Activated CD4-positive, alpha-beta T cell treated with anti-CD3 and anti-CD28 coated beads, Interleukin-2, Interleukin-4, amounts not matched to agents 100 ng/mL and 50 ng/mL, durations not matched to agents 16 hours and 8 hours (primary cell): ENCODE results near the gene TMIE.

ENCODE experiments used
- DNase-seq: peaks from one replicate; pipeline ENCODE4 v3.0.0-alpha.2; 2020; ENCODE audit warnings: low spot score

TMIE gene, protein sequence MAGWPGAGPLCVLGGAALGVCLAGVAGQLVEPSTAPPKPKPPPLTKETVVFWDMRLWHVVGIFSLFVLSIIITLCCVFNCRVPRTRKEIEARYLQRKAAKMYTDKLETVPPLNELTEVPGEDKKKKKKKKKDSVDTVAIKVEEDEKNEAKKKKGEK

DNA sequence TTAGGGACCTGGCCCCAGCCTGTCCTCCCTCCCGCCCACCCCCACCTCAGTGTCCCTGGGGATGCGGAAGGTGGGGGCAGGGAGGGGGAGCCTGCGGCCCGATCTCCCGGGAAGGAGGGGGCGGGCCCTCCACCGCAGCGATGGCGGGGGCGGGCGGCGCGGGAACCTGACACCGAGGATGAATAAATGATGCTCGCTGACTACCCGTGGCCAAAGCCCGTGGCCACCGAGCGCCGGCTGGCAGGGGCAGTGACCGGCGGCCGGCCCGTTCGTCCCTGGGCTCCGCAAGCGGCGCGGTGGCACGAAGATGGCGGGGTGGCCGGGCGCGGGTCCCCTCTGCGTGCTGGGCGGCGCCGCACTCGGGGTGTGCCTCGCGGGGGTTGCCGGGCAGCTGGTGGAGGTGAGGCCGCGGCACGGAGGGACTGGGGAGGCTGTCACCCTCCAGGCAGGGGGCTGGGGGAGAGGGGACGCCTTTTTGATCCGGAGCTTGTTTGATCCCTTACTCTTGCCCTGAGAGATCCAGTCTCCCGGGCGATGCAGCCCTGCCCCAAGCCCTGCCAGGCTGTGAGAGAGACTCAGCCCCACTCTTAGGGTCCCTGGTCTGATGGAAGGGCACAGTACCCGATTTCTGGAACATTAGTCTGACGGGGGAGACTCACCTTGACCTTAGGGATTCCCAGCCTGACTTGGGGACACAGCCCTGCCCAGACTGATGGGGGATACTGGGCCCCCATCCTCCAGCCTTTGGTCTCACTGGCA, at the start of gene TMIE:
Gene TMIE, plus strand, starts transcription at position 212 of the 759 bp plus-strand sequence. Its CDS starts 96 bp downstream, at position 308.
- DNase-seq = no peak

DNA sequence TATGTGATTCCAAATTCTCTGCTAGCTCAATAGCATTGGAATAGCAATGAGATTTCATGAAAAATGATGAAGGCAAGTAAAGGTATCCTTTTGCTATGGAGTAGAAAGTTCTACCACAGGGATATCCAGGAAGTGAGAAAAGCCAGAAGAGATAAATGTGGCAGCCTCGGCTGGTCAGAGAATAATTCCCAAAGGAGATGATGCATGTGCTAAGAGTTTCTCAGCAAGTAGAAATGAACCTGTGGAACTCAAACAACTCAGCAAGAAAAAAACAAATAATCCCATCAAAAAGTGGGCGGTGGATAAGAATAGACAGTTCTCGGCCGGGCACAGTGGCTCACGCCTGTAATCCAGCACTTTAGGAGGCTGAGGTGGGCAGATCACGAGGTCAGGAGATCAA, 45.9 kb upstream of the TMIE start:
- DNase-seq = no peak

DNA sequence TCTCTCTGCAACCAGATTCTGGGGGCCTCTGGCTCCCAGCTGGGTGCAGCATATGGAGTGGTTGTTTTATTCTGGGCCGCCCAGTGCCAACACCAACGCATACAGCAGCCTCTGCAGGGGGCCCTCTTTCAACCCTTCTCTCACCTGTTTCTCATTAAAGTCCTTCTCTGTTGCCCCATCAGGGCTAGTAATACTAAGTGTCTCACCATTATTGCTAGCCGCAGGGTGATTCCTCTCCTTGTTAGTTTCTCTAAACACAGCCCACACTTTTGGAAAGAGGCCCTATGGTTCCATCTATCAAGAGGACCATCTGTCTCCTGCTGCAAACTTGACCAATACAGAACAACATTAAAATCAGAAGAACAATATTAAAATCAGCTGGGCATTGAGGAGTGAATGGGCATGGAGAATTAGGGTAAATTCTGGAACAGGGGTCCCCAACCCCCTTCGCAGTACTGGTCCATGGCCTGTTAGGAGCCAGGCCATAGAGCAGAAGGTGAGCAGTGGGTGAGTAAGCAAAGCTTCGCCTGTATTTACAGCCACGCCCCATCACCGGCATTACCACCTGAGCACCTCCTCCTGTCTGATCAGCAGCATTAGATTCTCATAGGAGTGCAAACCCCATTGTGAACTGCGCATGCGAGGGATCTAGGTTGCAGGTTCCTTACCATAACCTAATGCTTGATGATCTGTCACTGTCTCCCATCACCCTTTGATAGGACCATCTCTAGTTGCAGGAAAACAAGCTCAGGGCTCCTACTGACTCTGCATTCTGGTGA, 44.2 kb upstream of the TMIE start:
- no peak for DNase-seq

DNA sequence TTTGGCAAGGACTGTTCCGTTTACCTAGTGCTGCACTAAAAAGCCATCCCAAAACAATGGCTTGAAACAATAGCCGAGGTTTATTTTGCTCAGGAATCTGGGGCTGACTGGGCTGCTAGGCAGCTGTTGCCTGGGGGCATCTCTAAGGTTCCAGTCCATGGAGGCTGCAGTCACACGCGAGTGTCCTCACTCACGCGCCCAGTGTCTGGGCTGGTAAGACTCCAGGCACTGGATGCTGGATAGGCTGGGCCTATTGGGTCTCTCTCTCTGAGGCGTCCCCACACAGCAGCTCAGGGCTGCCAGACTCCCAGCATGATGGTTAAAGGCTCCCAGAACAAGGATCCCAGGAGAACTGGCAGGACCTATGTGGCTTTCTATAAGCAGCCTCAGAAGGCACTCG, 41.9 kb upstream of the TMIE start:
- no peak for DNase-seq

DNA sequence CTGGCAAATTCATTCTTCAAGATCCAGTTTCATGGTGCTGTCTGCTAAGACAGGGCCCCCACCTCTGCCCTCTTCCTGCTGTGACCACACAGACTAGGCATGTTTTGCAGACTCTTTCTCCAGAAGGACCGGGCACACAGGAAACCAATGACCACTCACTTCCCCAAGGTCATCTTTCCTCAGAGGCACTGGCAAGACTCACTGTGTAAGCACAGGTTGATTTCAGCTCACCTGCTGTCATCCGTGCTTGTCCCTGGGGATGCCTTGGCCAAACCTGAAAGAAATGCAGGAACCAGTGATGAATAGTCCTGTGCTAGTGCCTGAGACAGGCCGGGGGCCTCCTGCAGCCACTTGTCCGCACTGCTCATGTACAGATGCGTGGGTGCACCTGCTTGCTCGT, 41.2 kb upstream of the TMIE start:
- DNase-seq = no peak

DNA sequence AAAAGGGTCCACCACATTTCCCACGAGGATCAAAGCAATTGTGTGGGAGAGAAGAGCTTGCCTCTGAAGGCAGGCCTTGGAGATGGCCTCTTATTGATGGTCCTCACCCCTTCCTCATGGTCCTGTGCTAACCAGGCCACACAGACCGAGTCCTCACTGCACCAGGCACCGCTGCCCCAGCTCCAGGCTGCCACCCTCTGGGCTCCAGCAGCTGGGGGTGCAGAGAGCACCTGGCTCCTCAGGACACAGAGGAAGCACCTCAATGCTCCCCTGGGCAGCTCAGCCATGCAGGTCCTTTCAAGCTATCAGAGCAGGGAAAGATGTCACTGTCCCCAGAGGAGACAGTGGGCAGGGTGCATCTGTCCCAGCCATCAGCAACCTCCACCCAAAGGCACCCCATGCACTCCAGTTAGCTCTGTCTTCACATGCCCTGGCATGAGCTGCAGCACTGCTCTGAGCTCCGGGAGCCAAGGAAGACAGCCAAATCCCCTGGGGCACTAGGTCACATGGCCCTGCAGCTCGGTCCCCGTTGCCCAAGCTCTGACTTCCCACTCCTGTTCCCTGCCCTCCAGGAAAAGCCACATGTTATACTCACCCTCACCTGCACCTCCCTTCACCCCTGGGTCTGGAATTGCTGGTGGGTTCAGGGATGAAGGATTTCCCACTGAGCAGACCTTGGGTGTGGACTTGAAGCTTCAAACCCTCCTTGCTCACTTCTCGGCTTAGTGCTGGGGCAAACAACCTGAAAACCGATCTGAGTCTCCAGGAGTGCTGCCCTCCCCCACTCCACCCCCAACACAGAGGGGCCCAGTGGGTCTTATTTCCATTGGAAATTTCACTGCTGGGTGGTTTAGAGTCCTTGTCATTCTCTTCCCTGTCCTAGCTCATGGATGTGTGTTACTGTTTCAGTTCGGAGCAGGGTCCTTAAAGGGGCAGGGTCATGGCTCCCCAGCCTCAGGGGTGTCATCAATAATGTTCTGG, 40.4 kb upstream of the TMIE start:
- no peak for DNase-seq

DNA sequence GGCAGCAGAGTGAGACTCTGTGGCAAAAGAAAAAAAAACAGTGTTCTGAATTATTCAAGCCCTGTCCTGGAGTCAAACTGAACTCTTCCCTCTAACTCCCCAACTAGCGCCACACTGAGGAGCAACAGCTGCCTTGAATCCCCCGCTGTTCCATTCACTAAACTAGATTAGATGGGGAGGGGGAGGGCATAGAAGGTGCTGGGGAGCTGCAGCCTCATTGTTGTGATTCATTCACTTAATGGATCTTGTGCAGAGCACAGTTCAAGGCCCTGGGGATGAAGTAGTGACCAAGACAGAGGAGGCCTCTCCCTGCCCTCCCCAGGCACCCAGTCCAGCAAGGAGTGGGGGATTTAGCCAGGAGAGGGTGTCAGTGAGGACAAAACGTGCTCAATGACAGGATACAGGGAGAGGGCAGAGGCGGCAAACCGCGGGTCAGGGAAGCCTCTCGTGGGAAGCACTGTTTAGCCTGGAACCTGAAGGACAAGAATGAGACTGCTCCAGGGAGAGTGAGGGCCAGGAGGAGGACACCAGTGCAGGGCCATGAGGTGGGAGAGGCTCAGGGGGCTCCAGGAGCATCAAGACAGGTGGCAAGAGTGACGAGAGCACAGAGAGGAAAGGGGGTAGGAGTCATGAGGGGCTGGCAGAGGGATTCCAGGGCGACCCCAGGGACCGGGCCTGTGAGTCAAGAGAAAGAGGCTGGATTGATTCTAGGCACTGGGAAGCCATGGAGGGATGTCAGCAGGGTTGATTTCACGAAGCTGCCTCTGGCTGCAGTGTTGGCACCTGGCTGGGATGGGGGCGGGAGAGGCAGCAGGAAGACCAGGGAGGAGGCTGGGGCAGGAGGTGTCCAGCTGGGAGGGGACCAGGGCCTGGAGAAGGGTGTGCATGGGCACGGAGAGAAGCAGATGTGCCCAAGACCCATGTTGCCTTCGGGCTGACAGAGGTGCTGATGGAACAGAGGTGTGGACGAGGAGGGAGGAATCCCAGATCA, 39.1 kb upstream of the TMIE start:
- no peak for DNase-seq

DNA sequence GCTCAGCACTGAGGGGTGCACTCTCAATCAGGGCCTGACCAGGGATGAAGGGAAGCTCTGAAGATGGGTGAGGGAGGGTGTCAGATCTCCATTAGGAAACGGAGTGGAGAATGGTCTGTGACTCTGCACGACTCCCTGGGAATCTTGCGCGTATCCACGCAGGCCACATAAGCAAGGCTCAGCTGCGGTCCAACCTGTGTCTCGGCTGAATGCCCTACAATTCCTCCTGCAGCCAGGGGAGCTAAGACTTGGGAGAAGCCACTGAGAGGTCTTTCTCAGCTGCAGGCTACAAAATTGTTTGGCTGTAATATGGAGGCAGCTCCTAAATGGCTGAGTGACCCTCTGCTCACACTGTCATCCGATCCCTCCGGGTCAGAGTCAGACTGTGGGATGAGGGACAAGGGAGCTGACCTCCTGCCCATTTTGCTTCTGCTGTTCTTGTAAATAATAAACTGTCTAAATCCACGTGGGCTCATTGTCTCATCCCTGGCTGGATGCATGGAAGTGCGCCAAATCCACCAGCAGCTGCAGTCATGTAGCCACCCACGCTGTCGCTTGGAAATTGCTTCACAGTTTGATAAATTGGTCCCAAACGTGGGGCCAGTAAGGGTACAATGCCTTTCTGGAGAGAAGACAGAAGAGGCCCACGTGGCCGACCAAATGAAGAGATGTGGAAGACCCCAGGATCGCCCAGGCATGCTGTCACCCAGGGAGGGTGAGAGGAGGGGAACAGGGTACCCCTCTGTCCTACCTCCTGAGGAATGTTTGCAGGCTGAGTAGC, 38.2 kb upstream of the TMIE start:
- no peak for DNase-seq

DNA sequence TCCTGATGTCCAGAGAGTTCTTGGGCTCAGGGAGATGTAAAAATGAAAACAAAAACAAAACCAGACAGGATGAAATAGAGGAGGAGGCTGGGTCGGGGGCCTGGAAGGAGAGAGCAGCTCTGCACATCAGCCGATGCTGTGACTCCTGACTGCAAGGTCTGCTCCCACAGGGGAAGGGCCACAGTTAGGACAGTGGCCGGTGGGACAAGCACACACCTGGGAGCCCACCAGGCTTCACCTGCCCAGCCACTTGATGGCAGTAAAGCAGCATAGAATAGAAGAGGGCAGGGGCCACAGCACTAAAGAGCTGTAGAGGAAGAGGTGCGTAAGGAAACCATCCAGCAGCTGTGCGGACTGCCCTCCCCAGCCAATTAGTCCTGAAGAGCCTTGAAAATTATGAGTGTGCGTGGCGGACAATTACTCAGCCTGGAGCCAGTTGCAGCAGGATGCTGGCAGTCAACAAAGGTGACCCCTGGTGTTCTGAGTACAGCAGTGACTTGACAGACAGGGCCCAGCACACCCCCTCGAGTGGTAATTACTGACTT, 37.5 kb upstream of the TMIE start:
- no peak for DNase-seq

DNA sequence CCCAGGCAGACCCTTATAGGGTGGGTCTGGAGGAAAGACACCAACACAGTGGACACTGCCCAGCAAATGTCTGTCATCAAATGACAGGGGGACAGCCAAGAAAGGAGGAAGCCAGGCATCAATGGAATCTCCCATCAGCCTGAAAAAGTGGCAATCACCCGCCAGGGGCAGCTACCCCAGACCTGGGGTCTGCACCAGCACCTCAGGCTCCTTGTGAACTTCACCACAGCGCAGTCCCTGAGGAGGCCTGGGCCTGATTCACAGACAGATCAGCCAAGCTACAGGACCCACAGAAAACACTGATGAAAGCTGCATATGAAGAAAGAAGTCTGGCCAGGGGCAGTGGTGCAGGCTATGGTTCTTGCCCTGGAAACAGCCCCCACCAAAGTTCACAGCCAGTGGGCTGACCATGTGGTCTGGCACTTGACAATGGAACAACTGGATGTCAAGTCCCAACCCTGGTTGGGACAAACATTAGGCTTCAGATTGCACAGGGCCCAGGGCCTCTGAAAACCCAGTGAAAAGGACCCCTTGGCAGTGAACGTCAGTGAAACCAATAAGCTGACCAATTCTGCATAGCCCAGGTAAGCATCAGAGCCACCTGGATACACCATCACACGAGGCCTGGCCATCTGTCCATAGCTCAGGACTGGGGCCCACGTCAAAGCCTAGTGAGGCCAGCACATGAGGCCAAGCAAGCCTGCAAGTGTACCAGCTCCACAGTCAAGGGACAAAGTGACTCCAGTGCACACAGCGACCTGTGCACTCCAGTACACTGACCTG, 36.8 kb upstream of the TMIE start:
- DNase-seq = no peak

DNA sequence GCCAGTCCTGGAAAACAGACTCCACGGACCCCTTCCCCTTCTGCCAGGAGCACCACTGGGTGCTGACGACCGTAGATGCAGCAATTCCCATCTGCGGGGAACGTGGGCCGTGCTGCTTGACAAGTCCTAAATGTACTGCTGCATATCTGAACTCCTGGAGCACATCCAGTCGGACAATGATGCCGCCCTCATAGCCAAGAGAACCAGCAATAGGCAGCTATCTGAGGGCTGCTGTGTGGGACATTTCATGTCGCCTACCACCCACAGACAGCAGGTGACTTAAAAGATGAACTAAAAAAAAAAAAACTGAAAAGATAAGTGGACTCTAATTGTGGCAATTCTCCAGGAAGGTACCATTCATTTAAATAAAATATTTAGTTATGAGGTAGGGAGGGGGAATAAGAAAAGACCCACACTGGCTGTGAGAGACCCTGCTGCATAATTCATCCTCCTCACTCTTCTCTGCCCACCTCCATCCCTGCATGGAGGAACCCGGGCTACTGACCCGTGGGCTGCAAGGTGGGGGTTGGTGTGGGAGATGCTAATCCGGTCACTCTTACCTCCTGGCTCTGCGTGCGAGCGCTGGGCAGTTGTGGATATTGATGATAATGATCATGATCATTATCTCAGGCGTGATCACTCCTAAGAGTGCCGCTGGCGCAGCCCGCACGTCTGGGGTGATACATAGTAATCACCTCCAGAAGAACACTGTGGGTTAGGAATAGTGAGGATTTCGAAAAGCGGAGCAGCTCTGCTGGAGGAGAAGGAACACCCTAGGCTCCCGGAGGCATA, 36.0 kb upstream of the TMIE start:
- no peak for DNase-seq

DNA sequence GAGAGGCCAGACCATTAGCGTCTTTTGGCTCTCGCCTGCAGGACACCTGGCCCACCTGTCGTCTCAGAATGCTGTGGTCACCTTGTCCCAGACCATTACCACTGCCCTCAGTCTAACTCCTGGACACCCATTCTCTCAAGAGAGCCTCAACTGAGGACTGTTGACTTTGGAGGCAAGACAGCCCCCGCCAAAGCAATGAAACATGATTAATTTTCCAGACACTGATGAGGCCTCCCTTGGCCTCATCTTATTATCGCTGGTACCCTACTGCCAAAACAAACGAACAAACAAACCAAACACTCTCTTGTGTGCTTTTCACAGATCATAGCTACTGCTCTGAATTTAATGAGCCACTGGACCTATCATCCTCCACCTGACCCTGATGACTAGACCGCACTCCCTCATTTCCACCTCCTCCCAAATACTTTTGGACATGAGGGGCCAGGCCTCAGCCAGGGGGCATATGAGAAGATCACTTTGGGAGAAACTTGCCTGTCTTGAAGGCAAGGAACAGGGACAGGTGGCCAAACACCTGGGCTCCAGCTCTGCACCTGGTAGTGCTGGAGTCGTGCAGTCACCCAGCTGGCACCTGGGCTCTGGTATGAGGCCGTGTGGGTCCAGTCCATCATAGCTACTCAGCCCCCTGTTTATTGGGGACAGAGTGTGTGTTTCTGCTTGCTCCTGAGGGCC, 35.3 kb upstream of the TMIE start:
- no peak for DNase-seq

DNA sequence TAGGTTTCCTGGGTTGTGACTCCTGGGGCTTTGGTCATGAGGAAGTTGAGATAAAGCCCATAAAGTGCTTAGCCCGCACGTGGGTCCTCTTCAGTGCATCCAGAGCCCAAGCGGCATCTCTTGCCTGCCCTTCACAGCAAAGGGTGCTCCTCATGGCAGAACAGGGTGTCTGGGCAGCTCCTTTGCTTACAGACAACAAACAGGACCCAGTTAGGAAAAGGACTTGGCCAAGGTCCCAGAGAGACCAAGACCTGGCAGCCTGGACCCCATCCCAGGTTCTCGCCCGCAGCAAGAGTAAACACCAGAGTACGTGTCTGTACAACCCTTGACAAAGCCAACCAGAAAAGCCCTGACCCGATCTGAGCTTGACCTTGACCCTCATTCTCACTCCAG, 34.7 kb upstream of the TMIE start:
- DNase-seq = no peak

DNA sequence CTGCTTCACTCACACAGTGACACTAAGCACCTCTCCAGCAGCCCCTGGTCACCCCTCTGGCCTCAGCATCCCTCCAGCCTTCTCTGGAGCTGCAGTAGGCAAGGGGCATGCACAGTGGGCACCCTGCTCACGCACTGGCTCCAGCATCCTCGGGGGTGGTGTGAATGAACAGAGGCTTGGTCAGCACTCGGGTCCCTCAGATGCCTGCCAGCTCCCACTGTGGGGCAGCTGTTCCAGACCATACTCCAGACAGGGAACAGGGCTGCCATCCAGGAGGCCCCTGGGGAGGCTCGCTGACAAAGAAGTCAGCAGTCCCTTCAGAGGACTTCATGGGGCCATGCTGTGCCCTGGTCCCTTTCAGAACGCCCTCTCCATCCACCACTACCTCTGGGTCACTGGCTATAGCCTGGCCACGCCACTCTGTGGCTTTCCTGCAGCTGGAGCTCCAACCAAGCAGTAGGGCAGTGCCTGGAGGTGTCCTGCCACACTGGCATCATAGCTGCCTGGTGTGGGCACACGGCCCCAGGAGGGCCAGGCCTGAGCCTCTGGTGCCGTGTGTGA, 34.1 kb upstream of the TMIE start:
- no peak for DNase-seq

DNA sequence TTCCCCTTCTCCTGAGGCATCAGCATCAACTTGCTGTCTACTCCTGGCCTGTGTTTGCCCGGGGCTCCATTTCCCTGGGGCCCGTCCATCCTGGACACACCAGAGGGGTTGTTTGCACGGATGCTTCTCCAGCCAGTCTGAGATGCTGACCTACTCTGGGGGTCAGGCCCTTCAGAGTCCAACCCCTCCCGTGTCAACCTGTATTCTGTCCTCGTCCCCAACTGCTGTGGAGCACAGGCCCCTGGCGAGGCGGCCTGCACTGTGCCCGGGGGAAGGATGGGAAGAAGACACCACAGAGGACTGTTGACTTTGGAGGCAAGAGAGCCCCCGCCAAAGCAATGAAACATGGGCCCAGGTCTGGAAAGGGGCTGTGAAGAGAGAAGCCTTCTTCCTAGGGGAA, 33.5 kb upstream of the TMIE start:
- DNase-seq = no peak

DNA sequence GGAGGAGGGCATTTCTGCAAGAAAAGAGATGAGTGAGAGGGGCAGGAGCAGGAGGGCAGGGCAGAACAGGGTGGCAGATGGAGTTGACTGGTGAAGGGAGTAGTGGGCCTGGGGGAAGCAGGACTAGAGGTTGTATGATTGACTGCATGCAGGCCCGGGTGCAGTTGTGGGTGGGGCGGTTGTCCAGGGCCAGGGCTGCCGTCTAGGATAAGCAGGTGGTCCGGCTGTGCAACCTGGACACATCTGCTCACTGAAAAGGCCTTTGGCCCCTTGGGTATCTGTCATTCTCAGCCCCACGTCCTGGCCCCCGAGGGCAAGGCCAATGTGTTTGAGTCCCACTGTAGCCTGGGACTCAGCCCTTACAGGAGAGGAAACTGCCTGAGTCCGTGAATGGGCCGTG, 33.1 kb upstream of the TMIE start:
- DNase-seq = no peak

DNA sequence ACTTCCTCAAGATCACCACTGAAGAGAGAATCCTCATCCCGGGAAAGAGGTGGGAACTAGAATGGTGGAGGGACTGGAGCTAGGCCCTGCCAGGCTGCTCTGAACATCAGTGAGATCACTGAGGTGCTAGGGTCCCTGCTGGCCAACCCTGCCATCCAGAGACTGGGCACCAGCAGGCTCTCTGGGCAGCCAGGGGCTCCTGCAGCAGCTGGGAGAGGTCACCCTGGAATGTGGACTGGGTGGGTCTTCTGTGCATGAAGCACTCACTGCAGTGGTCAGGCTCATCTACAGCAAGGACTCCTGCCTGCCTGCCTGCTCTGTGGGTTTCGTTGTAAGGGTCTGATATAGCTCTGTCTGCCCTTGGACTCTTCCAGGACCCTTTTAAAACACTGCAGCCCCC, 32.6 kb upstream of the TMIE start:
- no peak for DNase-seq
